ENCODE measurements around the gene FAM171A2. TPM values are rescaled to one million over a fixed set of nuclear protein-coding genes. Genes with fewer than 3 reads are reported as not detected.
A peak's percentile ranks its signal among the peaks of the same experiment; 100 is the strongest.
"Not testable (repeated sequence)": the region's sequence is repeated elsewhere in the genome, so short reads cannot be mapped to it uniquely, and the experiment has no call there.

FAM171A2 gene
- 10 to 100 TPM; 28.5 to 57.4 (median 44.5) TPM for polyA plus RNA-seq (ENCODE audit: insufficient read length in 4 of 4)

DNA sequence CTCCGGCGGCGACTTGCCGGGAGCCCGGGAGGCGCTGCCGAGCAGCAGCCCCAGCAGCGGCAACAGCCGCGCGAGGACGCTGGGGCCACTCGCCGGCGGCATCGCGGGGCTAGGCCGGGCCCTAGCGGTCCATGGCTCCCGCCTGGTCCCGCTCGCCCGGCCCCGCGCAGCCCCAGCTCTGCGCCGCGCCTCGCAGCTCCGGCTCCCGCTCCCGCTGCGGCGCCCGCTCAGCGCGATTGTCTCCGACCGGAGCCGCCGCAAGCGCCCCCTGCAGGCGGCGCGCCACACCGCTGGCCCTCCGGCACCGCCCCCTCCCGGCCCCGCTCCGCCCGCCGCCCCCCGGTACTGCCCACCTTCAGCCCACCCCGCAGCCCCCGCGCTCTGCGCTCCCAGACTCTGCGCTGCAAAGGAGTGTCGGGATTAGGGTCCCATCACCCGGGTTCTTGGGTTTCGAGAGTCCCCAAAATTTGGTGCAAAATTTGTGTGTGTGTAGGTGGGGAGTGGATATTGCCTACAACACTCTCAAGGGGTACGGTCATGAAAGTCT lies at the start of gene FAM171A2:
Gene FAM171A2, minus strand, starts transcription at position 241 of the 547 bp plus-strand sequence. Its CDS starts 139 bp downstream, at position 102.
- DNase-seq (ENCODE audit: low read depth in 4 of 4, low spot score in 2 of 4) = no peak

- DNase-seq (ENCODE audit: low read depth in 4 of 4, low spot score in 2 of 4) = no peak
These were observed 45.8 kb upstream of the FAM171A2 start for GRCh38 chr17:44409309-44410028.

GRCh38 chr17:44408786-44409185 lies 45.1 kb upstream of the FAM171A2 start:
- DNase-seq (ENCODE audit: low read depth in 4 of 4, low spot score in 2 of 4) = no peak

DNA sequence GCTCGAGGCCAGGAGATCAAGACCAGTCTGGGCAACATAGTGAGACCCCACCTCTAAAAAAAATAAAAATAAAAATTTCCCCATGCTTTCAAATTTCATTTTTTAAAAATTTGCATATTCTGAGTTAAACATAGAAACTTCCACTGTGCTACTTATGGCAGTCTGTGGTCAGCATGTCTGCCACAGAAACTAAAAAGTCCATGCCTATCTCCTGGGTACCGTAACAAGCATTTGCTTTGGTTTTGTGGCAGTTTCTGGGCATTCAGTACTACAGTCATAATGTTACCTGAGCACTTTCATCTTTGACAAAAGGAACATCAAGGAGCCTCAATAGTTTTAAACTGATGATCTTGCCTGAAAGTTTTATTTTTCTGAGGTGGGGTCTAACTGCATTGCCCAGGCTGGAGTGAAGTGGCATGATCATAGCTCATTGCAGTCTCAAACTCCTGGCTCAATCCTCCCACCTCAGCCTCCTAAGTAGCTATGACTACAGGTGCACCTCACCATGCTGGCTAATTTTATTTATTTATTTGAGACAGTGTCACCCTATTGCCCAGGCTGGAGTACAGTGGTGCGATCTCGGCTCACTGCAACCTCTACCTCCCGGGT lies 39.0 kb upstream of the FAM171A2 start:
- no peak for DNase-seq (ENCODE audit: low read depth in 4 of 4, low spot score in 2 of 4)

GRCh38 chr17:44400226-44400847 lies 36.7 kb upstream of the FAM171A2 start:
- DNase-seq (ENCODE audit: low read depth in 4 of 4, low spot score in 2 of 4) = no peak

DNA sequence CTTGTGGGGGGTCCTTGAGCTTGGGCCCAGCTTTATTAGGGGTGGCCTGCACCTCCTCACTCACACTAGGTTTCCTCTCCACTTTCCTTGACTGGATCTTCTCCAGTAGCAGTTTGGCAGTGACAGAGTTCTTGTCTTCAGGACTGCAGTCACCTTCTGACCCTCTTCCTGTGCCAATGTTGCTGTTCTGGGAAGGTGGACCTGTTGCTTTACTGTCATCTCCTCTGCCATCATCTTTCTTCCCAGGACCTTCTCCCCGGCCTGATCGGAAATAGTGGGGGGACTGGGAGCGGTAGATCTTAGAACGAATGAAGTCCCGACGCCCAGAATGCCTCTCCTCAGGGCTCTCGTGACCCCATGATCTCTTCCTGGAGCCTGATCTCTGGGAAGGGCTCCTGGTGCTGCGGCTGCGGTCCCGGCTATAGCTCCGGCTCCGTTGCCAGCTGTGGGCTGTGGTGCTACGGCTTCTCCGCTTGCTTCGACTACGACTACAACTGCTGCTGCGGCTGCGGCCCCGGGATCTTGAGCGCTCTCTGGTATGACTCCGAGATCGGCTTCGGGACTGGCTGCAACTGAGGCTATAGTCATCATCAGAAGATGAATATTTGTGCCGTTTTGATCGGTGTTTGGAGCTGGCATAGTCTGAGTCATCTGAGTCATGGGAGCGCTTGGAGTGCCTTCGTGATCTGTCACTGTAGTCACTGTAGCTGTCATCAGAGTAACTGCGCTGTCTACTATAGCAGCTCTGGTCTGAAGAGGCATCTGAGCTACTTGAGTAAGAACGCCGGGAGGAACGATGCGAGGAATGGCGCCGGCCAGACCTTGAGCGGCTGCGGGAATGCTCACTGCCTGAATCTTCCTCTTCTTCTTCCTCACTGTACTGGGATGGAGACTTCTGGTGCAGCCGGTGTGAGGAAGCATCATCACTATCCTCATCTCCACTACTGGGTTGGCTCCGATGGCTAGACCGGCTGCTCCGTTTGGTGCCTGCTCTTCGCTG lies 35.3 kb upstream of the FAM171A2 start:
- no peak for DNase-seq (ENCODE audit: low read depth in 4 of 4, low spot score in 2 of 4)

DNA sequence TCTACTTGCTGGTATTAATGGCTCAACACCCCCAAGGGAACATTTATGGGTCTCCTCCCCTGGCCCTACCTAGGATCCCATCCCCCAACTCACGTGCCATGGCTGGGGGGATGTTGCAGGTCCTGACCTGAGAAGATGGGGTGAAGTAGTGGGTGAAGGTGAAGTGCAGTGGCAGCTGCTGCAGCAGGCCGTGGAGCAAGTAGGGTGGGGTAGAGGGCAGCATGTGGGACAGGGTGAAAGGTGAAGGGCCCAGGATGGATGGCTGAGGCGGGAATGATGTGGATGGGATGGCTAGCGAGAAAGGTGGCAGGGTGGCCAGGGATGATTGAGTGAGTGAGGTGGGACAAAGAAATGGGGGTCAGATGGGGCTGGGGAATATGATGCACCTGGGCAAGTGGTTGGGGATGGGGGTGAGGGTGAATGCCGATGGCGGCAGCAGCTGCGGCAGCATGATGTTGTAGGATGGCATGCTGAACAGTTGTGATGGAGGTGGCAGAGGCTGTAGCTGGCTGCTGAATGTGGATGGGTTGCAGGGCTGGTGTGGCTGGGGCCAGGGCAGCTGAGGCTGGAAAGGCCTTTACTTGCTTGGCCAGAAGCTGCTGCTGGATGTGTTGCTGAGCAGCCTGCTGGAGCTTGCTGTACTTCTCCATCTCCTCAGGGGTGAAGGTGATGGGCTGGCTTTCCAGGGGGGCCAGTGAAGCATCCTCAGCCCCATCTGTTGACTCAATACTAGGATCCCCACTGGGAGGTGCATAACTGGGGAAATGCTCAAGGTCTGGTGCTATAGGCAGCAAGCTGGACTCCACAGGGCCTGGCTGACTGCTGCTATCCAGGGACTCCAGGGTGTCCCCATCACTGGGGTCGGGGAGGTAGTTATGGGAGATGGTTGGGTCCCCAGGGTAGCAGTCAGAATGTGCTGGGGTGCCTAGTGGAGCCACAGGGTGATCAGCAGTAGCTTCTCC lies 34.1 kb upstream of the FAM171A2 start:
- no peak for DNase-seq (ENCODE audit: low read depth in 4 of 4, low spot score in 2 of 4)

DNA sequence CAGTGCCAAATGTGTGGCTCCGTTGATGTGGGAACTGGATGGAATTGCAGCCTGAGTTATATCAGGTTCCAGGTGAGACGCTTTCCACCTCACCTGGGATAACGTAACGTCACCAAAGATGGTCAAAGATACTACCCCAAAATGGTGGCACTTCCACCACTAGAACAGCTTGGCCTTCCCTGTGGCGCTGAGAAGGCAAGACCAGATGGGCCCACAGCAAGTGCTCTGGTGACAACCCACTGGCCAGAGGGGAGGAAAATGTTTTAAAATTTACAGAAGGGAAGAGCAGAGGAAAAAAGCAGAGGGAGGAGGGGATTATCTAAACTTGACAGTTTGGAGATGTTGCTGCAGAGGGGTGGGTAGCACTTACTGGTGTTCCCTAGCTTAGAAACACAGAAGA lies 33.3 kb upstream of the FAM171A2 start:
- no peak for DNase-seq (ENCODE audit: low read depth in 4 of 4, low spot score in 2 of 4)

- DNase-seq (ENCODE audit: low read depth in 4 of 4, low spot score in 2 of 4) = no peak
These were observed 31.2 kb upstream of the FAM171A2 start for GRCh38 chr17:44394833-44395232.

DNA sequence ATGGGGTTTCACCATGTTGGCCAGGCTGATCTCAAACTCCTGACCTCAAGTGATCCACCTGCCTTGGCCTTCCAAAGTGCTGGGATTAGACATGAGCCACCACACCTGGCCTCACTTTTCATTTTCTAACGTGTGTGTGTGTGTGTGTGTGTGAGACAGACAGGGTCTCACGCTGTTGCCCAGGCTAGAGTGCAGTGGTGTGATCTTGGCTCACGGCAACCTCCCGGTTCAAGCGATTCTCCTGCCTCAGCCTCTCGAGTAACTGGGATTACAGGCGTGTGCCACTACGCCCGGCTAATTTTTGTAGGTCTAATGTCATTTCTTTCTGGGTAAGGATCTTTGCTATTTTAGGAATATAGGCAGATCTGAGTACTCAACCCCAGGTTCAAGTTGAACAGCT lies 30.5 kb upstream of the FAM171A2 start:
- not testable (repeated sequence) for DNase-seq (ENCODE audit: low read depth in 4 of 4, low spot score in 2 of 4)

DNA sequence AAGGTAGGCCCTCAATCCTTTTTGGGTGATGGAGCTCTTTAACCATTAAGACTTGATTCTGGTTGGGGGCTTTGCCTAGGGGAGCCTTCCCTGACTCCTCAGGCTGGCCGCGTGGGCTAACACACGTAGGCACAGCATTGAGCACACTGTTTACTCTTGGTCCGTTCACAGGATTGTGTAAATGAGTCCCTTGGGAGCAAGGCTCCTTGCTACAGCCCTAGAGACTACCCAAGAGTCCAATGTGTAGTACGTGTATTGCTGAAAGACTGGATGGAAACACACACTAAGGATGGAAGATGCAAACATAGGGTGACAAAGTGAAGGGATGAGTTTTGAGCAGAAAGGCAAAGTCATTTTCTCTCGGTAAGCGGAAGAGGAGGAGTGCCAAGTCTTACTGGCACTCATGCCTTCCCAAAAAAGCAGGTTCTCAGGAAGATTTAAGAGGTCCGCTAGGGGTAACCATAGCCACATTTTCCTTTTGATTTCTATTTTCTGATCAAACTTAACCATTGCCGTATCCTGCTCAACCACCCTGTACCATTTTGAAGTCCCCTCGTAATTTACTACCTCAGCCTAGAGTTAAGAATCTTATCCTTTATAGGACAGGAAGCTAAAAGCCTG lies 26.7 kb upstream of the FAM171A2 start:
- DNase-seq (ENCODE audit: low read depth in 4 of 4, low spot score in 2 of 4) = no peak

GRCh38 chr17:44389723-44390202 lies 26.1 kb upstream of the FAM171A2 start:
- DNase-seq (ENCODE audit: low read depth in 4 of 4, low spot score in 2 of 4) = no peak

DNA sequence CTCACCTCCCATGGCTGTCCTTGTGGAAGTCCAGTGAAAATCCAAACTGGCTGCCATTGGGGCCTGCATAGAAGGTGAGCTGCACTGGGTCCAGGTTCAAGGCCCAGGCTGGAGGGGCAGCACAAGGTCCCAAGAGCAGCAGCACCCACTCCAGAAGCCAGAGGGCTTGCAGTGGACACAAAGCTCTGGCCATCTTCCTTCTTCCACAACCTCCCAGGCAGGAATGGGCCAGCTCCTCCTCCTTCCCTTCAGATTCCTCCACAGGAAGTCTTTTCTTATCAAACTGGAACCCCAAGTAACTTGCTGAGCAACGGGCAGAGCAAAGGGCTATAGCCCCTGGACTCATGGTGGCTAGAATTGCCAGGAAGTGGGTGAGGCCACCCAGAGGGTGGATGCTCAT lies 25.6 kb upstream of the FAM171A2 start, which contains the start of gene ITGA2B:
Gene ITGA2B, minus strand, starts transcription at position 369 of the 400 bp plus-strand sequence. Its CDS starts 176 bp downstream, at position 193.
- DNase-seq (ENCODE audit: low read depth in 4 of 4, low spot score in 2 of 4) = no peak

GRCh38 chr17:44387804-44388203 lies 24.2 kb upstream of the FAM171A2 start:
- DNase-seq (ENCODE audit: low read depth in 4 of 4, low spot score in 2 of 4) = no peak

- DNase-seq (ENCODE audit: low read depth in 4 of 4, low spot score in 2 of 4) = no peak
These were observed 22.5 kb upstream of the FAM171A2 start for GRCh38 chr17:44386182-44386525.

- DNase-seq (ENCODE audit: low read depth in 4 of 4, low spot score in 2 of 4) = peak in 1 of 4 donors; percentile 74
These were observed 21.9 kb upstream of the FAM171A2 start for GRCh38 chr17:44385287-44386181.

DNA sequence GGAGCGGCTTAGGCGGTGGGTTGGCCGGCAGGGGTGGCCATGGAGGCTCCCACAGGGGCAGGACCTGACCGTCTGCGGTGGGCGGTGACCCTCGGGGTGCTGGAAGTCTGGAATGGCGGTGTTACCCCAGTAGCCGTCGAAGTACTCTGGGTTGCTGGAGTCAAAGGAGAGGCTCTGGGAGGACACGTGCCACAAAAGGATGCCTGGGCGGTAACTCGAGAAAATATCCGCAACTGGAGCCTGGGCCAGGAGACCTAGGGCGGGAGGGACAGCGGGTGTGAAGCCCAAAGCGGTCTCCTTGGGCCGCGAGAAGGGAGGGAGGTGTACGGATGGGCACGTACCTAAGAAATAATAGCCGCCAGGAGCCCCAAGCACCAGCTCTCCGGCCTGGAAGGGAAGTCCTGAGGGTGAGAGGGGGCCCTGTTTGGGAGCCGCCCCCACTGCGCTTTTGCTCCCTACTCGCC lies 21.2 kb upstream of the FAM171A2 start:
- DNase-seq (ENCODE audit: low read depth in 4 of 4, low spot score in 2 of 4) = no peak
